HG03439 (cell line): ENCODE data around the gene ERG.

Source experiments
- ATAC-seq: cut with Tn5 transposase; IDR thresholded peaks from one replicate; pipeline ENCODE4 v1.9.1; 2021; ENCODE audit warnings: mild to moderate bottlenecking, moderate library complexity; ENCODE audit not compliant: unreplicated experiment

The ERG gene

DNA sequence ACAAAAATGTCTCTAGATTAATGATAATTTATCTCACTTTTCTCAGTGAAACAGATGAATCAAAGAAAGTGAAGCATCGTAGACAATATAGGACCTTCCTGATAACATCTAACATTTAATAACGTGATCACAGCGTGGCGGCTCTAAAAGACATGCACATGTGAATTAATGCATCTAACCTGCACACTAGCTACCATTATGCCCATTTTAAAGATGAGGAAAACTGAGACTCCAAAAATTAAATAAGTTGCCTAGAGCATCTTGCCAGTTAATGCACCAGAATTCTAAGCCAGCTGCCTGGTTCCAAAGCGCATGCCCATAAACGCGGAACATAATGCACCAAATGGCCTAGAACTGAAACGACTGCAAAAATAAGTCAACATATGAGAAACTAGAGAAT, 23.5 kb downstream of the ERG start:
- no peak for ATAC-seq

DNA sequence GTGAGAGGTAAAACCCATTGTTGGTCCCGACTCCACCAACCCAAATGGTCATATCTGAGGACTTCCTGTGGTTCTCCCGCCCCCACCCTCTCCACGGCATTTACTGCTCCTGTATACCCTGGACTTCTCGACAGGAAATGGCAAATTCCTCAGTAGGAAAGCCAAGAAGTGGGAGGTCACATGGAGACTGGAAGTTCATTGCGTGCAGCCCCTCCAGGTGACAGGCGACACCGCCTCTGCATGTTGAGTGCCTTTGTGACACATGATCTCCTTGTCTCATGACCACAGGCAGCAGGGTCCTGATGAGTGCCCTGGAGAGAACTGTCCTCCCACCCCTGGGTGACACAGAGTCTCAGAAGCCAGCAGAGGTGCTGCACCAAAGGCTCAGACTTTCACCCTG, 24.2 kb downstream of the ERG start:
- ATAC-seq: no peak

GRCh38 chr21:38472412-38473108, 25.7 kb downstream of the ERG start:
- no peak for ATAC-seq

DNA sequence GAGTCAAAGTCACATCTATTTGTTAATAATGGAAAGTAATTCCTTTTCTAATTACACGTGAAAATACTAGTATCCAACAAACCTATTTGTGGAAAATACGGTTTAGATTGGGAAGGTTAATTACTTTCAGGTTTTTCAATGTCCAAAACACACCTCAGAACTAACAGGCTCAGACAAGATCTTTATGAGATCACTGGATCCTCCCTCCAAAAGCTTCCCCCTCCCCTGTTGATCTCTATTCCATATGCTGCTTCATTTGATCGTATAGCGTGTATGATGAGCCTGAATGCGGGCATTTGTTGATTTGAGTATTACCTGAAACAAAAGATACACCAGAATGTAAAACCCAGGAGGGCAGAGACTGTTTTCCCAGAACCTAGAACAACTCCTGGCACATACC, 26.5 kb downstream of the ERG start:
- ATAC-seq: no peak

GRCh38 chr21:38470755-38471154, 27.5 kb downstream of the ERG start:
- ATAC-seq: no peak

DNA sequence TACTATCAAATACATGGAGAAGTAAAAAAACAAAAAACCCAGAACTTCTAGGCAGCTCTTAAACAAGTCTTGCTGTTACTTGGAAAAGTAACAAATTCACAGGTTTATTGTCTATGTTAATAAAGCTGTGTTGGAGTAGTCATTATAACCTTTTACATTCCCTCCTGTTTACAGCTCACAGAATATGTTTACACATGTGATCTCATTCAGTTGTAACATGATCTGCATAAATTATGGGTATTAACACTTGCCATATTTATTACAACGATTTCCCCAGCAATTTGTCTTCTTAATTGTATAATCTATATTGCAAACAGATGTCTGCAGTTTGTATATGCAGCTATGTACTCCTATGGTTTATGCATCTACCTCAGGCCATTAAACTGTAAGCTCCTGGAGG, 28.6 kb downstream of the ERG start:
- ATAC-seq: no peak

DNA sequence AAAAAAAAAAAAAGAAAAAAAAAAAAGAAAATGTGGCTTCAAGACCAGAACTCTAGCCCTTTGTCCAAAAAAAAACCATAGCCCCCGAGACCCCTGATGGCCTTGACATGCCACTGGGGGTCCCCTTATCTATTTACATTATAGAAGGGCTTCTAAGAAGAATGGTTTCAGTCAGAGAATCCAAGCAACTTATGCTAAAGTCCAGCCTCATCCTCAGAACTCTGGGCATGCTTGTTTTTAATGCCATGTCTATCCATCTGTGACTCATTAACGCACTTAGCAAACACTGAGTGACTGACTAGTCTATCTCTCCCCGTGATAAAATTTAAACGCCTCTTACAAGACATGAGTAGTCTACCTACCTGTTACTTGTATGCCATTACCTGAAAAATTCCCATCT, 29.3 kb downstream of the ERG start:
- no peak for ATAC-seq

- no peak for ATAC-seq
These were observed 30.4 kb downstream of the ERG start for GRCh38 chr21:38467911-38468310.

GRCh38 chr21:38467374-38467773, 30.9 kb downstream of the ERG start:
- no peak for ATAC-seq

DNA sequence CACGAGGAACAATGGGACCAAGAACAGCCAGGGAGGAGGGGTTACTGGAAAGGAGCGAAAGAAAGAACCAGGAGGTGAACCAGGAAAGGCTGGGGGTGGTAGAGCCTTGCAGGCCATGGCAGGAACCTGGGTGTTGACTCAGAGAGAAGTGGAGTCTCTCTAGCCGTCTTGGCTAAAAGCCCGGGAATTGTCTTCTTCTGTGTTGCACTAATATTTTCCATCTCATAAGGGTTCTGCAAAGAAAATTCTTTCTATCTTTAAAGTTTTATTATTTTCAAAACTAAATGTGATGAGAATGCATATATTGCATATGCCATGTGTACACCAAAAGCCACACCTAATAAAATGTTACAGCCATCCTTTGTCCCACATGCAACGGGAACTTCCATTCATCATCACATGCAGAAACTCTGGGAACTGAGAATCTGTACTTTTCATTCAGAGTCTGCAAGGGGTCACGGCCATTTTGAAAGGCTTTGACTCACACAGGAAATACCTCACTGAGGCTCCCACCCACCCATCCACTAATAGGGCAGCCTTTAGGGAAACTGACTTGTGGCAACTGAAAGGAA, 38.0 kb downstream of the ERG start:
- no peak for ATAC-seq

DNA sequence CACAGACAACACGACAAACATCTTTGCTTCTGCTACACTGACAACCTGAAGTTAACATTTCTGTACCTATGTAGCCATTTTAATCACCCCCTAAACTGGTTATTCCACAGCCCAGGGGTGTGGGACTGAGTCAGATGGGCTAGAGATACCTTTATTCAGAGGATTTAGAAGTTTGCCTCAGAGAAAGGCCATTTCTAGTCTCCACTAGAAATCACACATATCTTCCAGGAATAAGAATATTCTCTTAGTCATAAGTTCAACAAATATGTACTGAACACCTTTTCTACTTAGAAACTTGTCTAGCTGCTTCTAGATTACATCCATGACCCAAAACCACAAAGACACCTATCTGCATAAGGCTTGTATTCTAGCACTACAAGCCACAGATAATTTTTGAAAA, 38.8 kb downstream of the ERG start:
- ATAC-seq: no peak

DNA sequence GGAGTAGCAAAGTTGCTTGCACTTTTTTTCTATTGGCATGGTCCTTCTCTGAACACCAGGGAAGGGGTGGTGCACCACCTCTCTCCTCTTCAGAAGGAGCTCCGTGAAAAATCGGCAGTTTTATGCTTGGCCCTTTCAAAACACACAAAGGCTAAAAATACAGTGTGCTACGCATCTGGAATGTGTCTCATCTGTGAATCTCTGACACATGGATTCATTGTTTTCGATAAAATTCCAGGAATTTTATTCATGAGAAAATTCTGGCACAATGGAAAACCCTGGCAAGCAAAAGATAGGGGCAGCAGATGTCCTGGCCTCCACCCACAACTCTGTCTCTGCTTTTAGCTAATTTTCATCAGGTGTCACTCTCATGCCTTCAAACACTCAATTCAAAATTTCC, 42.9 kb downstream of the ERG start:
- ATAC-seq: no peak

DNA sequence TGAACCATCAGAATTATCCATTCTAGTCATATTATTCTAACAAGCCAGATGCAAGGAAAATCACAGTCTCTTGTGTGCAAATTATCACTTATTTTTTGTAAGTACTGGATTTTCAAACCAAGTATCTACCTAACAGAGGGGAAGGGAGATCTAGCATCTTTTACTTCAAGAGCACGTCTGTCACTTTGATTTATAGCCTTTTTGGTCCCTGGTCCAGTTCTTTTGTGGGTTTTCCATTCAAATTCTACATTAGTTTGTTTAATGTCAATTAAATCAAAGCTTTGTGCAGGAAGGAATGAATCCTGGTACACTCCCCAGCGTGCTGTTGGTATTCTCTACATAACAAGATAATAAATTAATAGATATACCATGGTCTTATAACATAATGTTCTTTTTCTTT, 43.6 kb downstream of the ERG start:
- ATAC-seq: no peak

GRCh38 chr21:38454161-38454560, 44.1 kb downstream of the ERG start:
- no peak for ATAC-seq

DNA sequence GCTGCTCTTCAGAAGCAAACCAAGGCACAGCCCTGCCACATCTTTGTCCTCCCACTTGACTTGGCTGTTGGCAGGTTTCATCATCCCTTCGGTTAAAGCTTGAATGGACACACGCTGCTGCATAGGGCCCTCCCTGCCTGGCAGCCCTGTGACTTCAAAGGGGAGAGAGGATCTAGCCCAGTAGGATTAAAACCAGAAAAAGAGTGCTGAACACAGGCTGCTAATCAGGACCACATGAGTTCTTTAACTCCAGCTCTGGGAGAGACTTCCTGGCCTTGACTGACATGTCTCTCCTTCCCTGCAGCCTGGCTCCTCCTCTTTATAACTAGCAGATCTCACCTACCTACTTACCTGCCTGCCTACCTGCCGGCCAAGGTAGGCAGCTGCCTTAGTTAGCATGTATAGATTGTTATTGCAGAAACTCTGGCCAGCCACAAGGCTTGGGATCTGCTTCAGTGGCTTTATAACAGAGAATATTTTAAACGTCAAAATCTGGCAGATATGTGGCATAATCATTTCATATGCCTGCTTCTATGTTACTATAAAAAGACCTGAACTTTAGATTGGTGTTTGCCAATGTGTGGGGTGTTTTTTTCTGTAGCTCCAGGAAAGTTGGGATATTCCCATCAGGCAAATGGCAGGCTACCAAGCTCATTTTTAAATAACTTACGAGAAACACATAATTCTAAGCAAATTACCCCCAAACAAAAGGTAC, 49.4 kb downstream of the ERG start:
- no peak for ATAC-seq

GRCh38 chr21:38447611-38448010, 50.7 kb downstream of the ERG start:
- no peak for ATAC-seq

DNA sequence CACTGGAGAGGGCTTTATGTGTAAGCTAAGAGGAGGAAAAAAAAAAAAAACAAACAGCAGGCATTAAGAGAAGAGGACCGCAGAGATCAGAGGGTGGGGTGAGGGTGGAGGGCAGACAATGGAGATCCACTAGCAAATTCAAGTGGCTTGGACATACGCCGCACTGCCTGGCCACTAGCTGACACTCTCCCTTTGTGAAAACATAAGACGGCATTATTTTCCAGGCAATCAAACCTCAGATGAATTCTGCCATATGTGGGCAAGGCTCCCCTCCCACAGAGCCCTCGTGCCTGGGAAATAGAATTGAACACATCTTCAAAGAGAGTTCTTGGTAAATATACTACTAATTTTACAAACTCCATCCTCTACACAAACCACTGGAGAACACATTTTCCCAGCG, 53.6 kb downstream of the ERG start:
- no peak for ATAC-seq

DNA sequence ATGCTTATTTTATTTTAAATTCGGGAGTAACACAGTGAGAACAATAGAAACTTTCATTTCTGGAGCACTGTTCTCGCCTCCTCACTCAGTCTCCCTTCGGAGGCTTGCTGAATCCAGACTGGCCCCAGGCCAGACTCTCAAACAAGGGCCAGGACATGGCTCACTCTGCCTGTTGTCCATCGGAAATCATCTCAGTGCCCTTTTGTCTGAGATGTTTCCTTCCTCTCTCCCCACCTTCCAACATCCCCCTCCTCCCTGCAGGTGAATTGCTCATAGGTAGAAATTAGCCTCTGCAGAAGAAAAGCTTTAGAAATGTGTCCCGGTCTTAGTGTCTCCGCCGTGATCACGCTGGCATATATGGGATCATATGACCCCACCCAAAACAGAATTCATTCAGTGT, 55.2 kb downstream of the ERG start:
- no peak for ATAC-seq

- no peak for ATAC-seq
These were observed 57.1 kb downstream of the ERG start for GRCh38 chr21:38441153-38441552.

DNA sequence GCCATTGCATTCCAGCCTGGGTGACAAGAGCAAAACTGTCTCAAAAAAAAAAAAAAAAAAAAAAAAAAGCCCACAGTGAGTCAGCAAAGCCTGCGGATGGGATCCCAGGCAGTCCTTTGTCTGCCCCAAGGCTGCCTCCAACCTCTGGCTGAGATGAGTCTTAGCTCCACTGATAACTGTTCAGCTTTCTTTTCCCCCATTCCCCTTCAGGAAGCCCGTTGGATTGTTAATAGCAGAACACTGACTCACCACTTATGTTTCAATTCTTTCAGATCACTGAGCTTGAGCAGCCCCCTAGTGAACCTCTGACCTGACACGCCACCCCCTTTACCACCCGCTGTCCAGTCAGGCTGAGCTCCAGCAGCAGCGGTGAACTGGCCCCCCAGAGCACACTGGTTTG, 57.5 kb downstream of the ERG start:
- ATAC-seq: no peak

- ATAC-seq: no peak
These were observed 58.3 kb downstream of the ERG start for GRCh38 chr21:38439957-38440356.

DNA sequence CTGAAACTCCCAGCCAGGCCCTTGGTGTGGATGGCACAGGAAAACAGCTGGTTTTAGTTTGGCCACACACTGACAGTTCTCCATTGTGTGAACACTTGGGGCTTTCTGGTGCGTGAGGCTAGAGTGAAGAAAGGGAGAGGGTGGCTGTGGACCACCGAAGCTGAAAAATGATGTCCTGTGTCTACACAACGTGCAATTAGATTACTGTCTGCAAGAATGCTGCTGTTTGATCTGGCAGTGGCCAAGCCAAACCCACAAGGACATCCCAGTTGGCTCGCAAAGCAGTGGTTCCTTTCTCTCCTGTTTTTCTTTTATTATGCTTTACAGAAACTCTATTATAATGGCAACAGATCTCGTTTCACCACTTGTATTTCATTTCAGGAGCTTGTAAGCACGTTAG, 58.9 kb downstream of the ERG start:
- no peak for ATAC-seq
